Loucy (cell line): Measurements from ENCODE around the gene TSLP.

Experiments used
- EZH2phosphoT487 ChIP-seq: fragments of 200-600 bp; IDR thresholded peaks from 2 replicates; pipeline ENCODE4 v1.6.1; 2018; ENCODE audit warnings: antibody characterized with exemption, mild to moderate bottlenecking, moderate library complexity, borderline replicate concordance
- TF ChIP-seq, protein P1 (sequence below): fragments of 200-600 bp; sonication (generic); conservative IDR thresholded peaks from 2 replicates; pipeline ENCODE4 v1.5.1; 2014; ENCODE audit warnings: mild to moderate bottlenecking, antibody characterized with exemption, low read length

DNA sequence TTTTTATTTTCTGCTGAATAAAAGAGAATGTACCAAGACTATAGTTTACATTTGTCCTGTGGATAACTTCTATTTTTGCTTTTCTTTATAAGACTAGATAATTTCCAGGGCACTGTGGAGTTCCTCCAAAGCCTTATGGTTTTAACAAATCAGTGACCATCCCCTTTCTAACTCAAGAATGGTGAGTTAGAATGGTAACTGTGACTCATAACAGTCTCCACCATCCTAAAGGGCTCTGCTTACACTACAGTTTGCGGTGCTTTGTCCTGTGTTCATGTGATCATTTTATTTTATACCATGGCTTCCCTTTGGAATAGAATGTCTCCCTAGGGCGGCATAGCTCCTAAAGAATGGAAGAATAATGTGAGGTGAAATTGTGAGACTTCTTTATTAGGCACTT, 50.9 kb downstream of the TSLP start:
- TF ChIP-seq, protein P1, sequence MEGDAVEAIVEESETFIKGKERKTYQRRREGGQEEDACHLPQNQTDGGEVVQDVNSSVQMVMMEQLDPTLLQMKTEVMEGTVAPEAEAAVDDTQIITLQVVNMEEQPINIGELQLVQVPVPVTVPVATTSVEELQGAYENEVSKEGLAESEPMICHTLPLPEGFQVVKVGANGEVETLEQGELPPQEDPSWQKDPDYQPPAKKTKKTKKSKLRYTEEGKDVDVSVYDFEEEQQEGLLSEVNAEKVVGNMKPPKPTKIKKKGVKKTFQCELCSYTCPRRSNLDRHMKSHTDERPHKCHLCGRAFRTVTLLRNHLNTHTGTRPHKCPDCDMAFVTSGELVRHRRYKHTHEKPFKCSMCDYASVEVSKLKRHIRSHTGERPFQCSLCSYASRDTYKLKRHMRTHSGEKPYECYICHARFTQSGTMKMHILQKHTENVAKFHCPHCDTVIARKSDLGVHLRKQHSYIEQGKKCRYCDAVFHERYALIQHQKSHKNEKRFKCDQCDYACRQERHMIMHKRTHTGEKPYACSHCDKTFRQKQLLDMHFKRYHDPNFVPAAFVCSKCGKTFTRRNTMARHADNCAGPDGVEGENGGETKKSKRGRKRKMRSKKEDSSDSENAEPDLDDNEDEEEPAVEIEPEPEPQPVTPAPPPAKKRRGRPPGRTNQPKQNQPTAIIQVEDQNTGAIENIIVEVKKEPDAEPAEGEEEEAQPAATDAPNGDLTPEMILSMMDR: no peak
- no peak for TF ChIP-seq EZH2phosphoT487
